AG10803 (cell line): ENCODE data around the gene SPATS2L.
"Not testable (repeated sequence)": the region's sequence is repeated elsewhere in the genome, so short reads cannot be mapped to it uniquely, and the experiment has no call there.

Experiments used
- DNase-seq: peaks from one replicate; pipeline ENCODE4 v3.0.0; 2010; ENCODE audit warnings: low read depth
- H3K4me3 ChIP-seq: 2 replicates; pipeline ENCODE4 v1.5.1; 2011; ENCODE audit warnings: mild to moderate bottlenecking, low read length, control low read depth
- CTCF ChIP-seq: conservative IDR thresholded peaks from 2 replicates; pipeline ENCODE4 v1.5.1; 2011; ENCODE audit warnings: mild to moderate bottlenecking, low read length, control low read depth, inconsistent platforms

SPATS2L gene

DNA sequence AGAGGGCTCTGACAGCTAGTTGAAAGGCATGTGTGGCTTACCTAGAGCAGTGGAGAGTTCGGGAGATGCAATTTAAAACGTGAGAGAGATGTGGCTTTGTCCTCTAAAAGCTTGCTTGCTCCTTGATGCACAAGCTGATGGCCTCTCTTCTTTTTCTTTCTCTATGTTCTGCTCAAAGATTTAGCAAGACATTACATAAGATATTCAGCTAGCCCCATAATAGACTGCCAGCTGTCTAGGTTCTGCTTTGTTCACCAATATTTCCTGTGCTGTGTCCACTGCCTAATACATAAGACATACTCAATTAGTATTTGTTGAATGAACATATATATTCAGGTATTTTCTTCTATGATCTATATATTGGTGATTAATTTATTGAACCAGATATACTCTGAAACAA is 31.1 kb downstream of the SPATS2L start:
- no peak for TF ChIP-seq CTCF
- no peak for DNase-seq
- H3K4me3 ChIP-seq, result no peak overlapping the region

DNA sequence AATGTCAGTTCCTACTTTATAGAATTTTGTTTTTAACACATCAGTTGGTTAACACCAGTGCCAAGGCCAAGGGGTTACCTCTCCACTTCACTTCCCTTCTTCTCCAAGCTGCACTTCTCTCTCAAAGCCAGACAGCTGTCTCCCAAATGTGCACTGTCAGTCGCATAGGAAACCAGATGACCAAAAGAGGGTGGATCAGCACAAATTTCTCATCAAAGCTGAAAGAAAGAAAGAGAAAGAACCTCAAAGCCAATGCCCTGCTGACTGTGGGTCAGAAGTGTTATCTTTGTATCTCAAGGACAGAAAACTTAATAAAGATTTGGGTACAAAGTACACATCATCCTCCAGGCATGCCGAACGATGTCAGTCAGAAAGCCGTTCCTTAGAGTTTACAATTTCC is 32.2 kb downstream of the SPATS2L start:
- no peak for DNase-seq
- TF ChIP-seq CTCF, result no peak

GRCh38 chr2:200340508-200341224 is 34.2 kb downstream of the SPATS2L start:
- TF ChIP-seq CTCF, result no peak
- no peak for DNase-seq
- H3K4me3 ChIP-seq, result no peak overlapping the region

More for the DNA sequence above, 32.2 kb downstream of the SPATS2L start:
- H3K4me3 ChIP-seq, result no peak overlapping the region

DNA sequence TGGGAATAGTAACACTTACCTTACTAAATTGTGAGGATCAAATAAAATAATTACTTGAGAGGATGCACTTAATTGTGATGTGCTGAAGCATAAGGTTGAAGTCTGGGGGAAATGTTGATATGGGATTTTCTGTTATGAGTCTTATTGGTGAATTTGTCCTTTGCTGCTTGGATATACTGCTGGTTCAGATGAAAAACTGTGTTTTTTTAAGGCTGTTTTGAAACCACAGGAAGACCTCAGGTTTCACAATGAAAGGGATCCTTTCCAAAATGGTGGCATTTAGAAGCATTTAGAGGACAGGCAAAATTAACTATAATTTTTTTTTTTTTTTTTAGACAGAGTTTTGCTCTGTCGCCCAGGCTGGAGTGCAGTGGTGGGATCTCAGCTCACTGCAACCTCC is 34.9 kb downstream of the SPATS2L start:
- TF ChIP-seq CTCF, result no peak
- no peak overlapping the region for H3K4me3 ChIP-seq
- DNase-seq, result peak; percentile 13

GRCh38 chr2:200342235-200342634 is 35.7 kb downstream of the SPATS2L start:
- no peak for TF ChIP-seq CTCF
- H3K4me3 ChIP-seq, result no peak overlapping the region

DNA sequence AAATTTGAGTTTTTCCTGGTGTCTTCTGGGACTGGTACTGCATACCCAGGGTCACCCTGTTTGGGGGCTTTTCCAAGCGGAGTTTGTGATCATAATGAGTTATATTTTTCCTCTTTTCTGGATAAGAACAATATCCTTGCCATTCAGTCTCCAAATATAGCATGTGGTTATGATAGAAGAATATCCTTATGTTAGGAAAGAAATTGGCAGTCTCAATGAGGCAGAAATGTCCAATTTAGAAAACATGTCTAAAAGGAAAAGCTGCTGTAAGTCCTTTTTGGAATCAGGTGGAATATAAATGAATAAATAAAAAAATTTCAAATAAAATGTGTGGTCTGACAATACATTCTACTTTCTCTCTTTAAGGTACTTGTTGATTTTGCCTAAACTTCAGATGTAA is 36.2 kb downstream of the SPATS2L start:
- H3K4me3 ChIP-seq, result no peak overlapping the region
- DNase-seq, result no peak
- no peak for TF ChIP-seq CTCF

More at GRCh38 chr2:200342235-200342634, 35.7 kb downstream of the SPATS2L start:
- no peak for DNase-seq

DNA sequence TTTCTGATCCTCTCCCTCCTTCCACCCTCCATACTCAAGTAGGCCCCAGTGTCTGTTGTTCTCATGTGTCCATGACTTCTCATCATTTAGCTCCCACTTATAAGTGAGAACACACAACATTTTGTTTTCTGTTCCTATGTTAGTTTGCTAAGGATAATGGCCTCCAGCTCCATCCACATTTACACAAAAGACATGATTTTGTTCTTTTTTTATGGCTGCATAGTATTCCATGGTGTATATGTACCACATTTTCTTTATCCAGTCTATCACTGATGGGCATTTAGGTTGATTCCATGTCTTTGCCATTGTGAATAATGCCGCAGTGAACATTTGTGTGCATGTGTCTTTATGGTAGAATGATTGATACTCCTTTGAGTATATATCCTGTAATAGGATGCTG is 37.7 kb downstream of the SPATS2L start:
- H3K4me3 ChIP-seq, DNase-seq: not testable (repeated sequence)
